ENCODE results near the gene CHRDL2.

DNA sequence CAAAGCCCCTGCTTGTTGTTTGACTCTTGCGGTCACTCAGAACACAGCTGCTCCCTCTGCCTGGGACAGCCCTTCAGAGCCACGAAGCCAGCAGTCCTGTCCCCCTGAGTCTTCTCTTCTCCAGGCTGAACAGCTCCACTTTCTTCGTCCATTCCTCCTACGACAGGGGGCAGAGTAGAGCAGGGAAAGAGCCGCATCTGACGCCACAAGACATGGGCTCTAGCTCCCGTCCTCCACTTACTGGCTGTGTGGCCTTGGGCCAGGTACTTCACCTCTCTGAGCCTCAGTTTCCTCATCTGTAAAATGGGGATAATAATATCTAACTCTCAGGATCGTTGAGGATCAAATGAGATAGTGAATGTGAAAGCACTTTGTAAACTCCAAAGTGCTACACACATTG, 29.9 kb downstream of the CHRDL2 start:
- TF ChIP-seq, protein P1, sequence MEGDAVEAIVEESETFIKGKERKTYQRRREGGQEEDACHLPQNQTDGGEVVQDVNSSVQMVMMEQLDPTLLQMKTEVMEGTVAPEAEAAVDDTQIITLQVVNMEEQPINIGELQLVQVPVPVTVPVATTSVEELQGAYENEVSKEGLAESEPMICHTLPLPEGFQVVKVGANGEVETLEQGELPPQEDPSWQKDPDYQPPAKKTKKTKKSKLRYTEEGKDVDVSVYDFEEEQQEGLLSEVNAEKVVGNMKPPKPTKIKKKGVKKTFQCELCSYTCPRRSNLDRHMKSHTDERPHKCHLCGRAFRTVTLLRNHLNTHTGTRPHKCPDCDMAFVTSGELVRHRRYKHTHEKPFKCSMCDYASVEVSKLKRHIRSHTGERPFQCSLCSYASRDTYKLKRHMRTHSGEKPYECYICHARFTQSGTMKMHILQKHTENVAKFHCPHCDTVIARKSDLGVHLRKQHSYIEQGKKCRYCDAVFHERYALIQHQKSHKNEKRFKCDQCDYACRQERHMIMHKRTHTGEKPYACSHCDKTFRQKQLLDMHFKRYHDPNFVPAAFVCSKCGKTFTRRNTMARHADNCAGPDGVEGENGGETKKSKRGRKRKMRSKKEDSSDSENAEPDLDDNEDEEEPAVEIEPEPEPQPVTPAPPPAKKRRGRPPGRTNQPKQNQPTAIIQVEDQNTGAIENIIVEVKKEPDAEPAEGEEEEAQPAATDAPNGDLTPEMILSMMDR (IDR thresholded peaks at IDR 0.05; ENCODE audit: insufficient read depth, low read length, poor library complexity, severe bottlenecking) = peak; percentile 31
- TF ChIP-seq EZH2phosphoT487 (conservative IDR thresholded peaks at IDR 0.05; ENCODE audit: low read length) = no peak

All from SU-DHL-6 (cell line).